Measurements from ENCODE around the gene IPCEF1. TPM values are rescaled to one million over a fixed set of nuclear protein-coding genes. Genes with fewer than 3 reads are reported as not detected.

IPCEF1 gene
- total RNA-seq, 1 experiment from 2014 or later, result not detected

GRCh38 chr6:154161689-154162088, 194.9 kb downstream of the IPCEF1 start:
- CTCF ChIA-PET, result no interaction called here

GRCh38 chr6:154159126-154159525, 197.5 kb downstream of the IPCEF1 start:
- no peak for DNase-seq (ENCODE audit: unreplicated experiment)
- no peaks in the 10 kb centered on the region for H3K27me3 Mint-ChIP-seq (ENCODE audit: insufficient read depth, unreplicated experiment)
- POLR2A ChIA-PET, result no interaction called here
- H3K4me3 Mint-ChIP-seq (ENCODE audit: unreplicated experiment), result no peak overlapping the region
- H3K4me1 Mint-ChIP-seq (ENCODE audit: insufficient read depth, unreplicated experiment), result peaks cover 4% of the 10 kb centered on the region
- H3K36me3 Mint-ChIP-seq (ENCODE audit: insufficient read depth, unreplicated experiment), result no peaks in the 10 kb centered on the region
- no peak overlapping the region for H3K27ac Mint-ChIP-seq (ENCODE audit: low read depth, unreplicated experiment)
- BruUV-seq (replicated peaks), result no TSS peak
- intact Hi-C loops (cut with micrococcal nuclease), result loop anchor here (10.0 kb wide), 1 partner anchor 924 kb away; no protein-coding TSS in a partner anchor
- CTCF ChIA-PET, result interaction anchor here (0.6 to 7.7 kb wide), 4 partner anchors 116 to 478 kb away, joined by 3 to 160 read pairs (median 4); no protein-coding TSS in a partner anchor
- no peaks in the 10 kb centered on the region for H3K9me3 Mint-ChIP-seq (ENCODE audit: unreplicated experiment)
- no peak for TF ChIP-seq CTCF (IDR thresholded peaks at IDR 0.05; ENCODE audit: unreplicated experiment)

More at GRCh38 chr6:154161689-154162088, 194.9 kb downstream of the IPCEF1 start:
- no peak for DNase-seq (ENCODE audit: unreplicated experiment)
- no peaks in the 10 kb centered on the region for H3K9me3 Mint-ChIP-seq (ENCODE audit: unreplicated experiment)
- BruUV-seq (replicated peaks), result no TSS peak
- no peak overlapping the region for H3K27ac Mint-ChIP-seq (ENCODE audit: low read depth, unreplicated experiment)
- H3K27me3 Mint-ChIP-seq (ENCODE audit: insufficient read depth, unreplicated experiment), result no peaks in the 10 kb centered on the region
- intact Hi-C loops (cut with micrococcal nuclease), result no loop called here
- no peaks in the 10 kb centered on the region for H3K4me1 Mint-ChIP-seq (ENCODE audit: insufficient read depth, unreplicated experiment)
- POLR2A ChIA-PET, result no interaction called here
- no peak for TF ChIP-seq CTCF (IDR thresholded peaks at IDR 0.05; ENCODE audit: unreplicated experiment)
- H3K4me3 Mint-ChIP-seq (ENCODE audit: unreplicated experiment), result no peak overlapping the region
- no peaks in the 10 kb centered on the region for H3K36me3 Mint-ChIP-seq (ENCODE audit: insufficient read depth, unreplicated experiment)

GRCh38 chr6:154157706-154158105, 198.9 kb downstream of the IPCEF1 start:
- intact Hi-C loops (cut with micrococcal nuclease), result loop anchor here (10.0 kb wide), 1 partner anchor 923 kb away; no protein-coding TSS in a partner anchor
- Mint-ChIP-seq H3K27me3 (ENCODE audit: insufficient read depth, unreplicated experiment) (no peaks in the 10 kb centered on the region), H3K27ac (ENCODE audit: low read depth, unreplicated experiment) (no peak overlapping the region), H3K4me3 (ENCODE audit: unreplicated experiment) (no peak overlapping the region), H3K36me3 (ENCODE audit: insufficient read depth, unreplicated experiment) (no peaks in the 10 kb centered on the region), H3K9me3 (ENCODE audit: unreplicated experiment) (no peaks in the 10 kb centered on the region), H3K4me1 (ENCODE audit: insufficient read depth, unreplicated experiment) (peaks cover 4% of the 10 kb centered on the region)
- DNase-seq (ENCODE audit: unreplicated experiment), result no peak
- no TSS peak for BruUV-seq (replicated peaks)
- no peak for TF ChIP-seq CTCF (IDR thresholded peaks at IDR 0.05; ENCODE audit: unreplicated experiment)
- CTCF ChIA-PET, result interaction anchor here (0.6 to 7.7 kb wide), 7 partner anchors 26 to 300 kb away, joined by 3 to 160 read pairs (median 3); no protein-coding TSS in a partner anchor
- POLR2A ChIA-PET, result interaction anchor here (0.6 to 1.9 kb wide), 3 partner anchors 16 to 210 kb away, joined by 3 to 6 read pairs (median 4); no protein-coding TSS in a partner anchor

- ChIA-PET CTCF (interaction anchor here (0.7 to 7.7 kb wide), 5 partner anchors 11 to 128 kb away, joined by 3 to 160 read pairs (median 4); no protein-coding TSS in a partner anchor), POLR2A (interaction anchor here (1.9 kb wide), 1 partner anchor 120 kb away, joined by 6 read pairs; no protein-coding TSS in a partner anchor)
- Mint-ChIP-seq H3K27ac (ENCODE audit: low read depth, unreplicated experiment) (no peak overlapping the region), H3K36me3 (ENCODE audit: insufficient read depth, unreplicated experiment) (no peaks in the 10 kb centered on the region), H3K4me3 (ENCODE audit: unreplicated experiment) (no peak overlapping the region), H3K9me3 (ENCODE audit: unreplicated experiment) (no peaks in the 10 kb centered on the region), H3K27me3 (ENCODE audit: insufficient read depth, unreplicated experiment) (no peaks in the 10 kb centered on the region), H3K4me1 (ENCODE audit: insufficient read depth, unreplicated experiment) (peaks cover 4% of the 10 kb centered on the region)
- TF ChIP-seq CTCF (IDR thresholded peaks at IDR 0.05; ENCODE audit: unreplicated experiment), result no peak
- intact Hi-C loops (cut with micrococcal nuclease), result loop anchor here (10.0 kb wide), 1 partner anchor 922 kb away; no protein-coding TSS in a partner anchor
- no peak for DNase-seq (ENCODE audit: unreplicated experiment)
- BruUV-seq (replicated peaks), result no TSS peak
Observed at GRCh38 chr6:154157082-154157481, 199.5 kb downstream of the IPCEF1 start.
